HG02798 (cell line): ENCODE measurements around the gene ATXN1.
"Not testable (repeated sequence)": the region's sequence is repeated elsewhere in the genome, so short reads cannot be mapped to it uniquely, and the experiment has no call there.

Source experiments
- ATAC-seq: cut with Tn5 transposase; IDR thresholded peaks from one replicate; pipeline ENCODE4 v1.9.1; 2021; ENCODE audit warnings: mild to moderate bottlenecking; ENCODE audit not compliant: unreplicated experiment, poor library complexity

Gene ATXN1

DNA sequence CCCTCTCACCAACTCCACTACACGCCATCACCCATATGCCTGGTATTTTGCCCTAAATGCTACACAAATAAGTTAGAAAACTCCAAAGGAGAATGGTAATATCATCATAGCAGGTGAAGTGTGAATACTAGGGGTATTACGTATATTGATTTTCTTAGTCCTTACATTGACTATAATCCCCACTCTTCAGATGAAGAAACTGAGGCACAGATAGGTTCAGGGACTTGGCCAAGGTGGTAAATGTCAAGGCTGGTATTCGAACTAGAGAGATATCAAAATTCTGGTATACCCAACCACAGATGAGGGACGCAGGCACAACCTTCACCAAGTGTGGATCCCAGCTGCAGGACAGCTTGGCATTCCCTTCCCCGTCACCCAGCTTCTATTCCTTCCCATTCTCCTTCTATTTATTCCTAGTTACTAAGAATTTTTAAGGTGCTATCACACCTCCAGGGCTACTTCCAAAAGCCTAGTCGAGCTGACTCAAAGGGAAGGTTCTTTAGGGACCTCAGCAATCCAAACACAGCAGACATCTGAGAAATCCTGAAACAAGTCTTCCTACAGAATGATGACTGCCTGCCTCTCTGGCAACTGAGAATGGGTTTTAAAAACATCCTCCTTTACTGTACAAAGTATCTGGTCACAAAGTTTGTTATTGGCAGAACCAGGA, 32.6 kb downstream of the ATXN1 start:
- ATAC-seq: no peak

DNA sequence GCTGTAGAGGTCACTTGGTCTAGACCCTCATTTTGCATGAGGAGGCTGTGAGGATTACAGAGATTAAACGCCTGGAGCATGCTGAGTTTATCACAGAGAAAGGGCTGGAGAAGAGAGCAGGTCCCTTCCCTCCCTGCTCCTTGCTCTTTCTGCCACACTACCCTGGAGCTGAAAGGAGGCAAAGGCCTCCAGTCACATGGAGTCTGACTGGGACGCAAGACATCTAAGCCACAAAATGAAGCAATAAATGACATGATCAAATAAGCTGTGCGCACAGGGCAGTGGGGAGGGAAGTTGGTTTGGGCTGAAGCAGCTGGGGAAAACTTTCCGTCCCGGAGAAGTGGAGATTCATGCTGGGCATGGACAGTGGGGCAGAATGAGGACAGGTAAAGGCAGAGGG, 33.3 kb downstream of the ATXN1 start:
- no peak for ATAC-seq

DNA sequence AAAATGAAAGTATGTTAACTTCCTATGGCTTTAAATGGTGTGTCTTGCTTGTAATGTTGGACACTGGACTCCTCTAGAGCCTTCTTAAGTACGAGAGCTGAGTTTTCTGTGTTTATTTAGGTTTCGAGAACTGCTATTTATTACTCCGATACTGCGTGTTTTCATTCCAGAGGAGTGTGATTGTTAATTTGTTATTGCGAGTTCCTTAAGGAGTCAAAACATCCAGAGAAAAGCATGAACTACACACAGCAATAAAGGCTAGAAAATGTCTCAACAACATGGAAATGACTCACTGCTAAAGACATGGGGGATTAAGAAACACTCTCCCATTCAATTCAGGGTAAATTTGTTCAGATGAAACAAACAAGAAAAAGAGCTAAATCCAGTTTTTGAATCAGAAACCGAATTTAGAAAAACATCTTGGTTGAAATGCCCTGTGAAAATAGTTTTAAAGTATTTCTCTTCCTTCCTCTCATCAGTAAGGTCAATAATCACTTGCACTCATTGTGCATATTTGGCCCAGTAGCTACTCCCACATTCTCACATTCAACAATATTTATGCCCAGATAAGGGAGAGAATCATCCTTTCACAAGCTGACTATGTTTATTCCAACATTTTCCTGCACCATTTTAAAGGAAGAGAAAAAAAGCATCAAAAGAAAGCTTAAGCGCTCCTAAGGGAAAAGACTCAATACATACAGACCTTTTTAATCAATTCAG, 36.0 kb downstream of the ATXN1 start:
- no peak for ATAC-seq

DNA sequence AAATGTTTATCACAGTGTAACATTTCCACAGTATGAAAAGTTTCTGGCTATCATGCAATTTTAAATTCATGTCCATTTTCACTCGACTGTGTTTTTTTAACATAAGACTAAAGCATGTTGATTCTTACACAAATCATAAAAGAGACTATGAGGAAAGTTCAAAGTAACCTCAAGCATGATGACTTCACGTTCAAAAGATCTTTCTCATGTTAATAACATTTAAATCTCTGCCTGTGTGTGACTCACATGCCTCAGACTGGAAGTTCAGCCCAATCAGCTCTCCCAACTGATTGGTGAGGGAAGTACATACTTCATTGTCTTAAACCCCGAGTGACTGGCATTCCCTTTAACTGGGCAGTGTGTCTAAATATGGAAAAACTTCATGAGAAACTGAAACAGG, 37.4 kb downstream of the ATXN1 start:
- ATAC-seq: no peak

DNA sequence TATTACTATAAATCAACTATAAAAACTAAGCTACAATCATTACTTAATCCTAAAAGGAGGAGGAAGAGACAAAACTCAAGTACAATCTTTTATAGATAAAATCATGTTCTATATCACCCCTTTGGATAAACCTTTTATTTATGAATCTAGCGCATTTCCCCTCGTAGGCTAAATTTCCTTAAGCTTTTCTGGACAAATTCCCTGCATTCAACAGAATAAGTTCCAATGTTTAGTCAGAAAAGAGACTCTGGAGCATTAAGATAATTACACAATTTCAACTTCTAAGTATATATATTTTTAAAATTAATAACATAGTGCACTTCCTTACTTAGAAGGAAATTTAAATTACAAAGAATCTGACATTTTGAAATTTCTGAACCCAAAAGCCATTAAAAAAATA, 37.9 kb downstream of the ATXN1 start:
- ATAC-seq: no peak

DNA sequence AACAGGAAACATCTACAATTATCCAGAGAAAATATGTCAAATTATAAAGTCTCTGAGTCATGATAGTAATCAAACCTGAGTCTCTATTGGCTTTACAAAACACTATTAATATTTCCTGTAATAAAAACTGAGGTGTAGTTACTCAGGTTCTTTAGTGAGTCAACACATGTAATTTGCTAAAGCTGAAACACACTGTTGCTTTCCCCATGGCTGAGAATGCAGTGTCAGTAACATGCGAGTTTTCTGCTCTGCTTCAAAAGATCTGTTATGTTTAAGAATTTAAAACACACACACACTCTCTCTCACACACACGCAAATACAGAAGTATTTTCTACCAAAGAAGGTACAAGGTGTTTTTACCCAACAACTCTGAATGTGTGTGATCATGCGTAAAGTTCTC, 38.6 kb downstream of the ATXN1 start:
- no peak for ATAC-seq

DNA sequence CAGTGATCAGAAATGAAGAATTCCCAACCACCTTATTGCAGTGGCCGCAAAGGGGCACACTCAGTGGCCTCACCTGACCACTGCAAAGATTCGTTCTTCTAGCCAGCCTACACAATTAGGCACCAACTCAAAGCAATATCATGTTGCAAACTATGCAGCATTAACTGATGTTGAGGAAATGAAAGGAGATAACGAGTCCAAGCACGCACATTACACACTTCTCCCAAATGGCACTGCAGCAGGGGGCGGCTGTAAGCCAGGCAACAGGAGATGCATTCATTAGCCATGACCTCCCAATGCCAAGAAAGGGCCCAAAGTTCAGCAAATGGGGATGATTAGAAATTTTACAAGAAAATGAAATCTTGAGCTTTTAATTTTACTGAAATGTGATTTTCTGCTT, 39.3 kb downstream of the ATXN1 start:
- ATAC-seq: no peak

DNA sequence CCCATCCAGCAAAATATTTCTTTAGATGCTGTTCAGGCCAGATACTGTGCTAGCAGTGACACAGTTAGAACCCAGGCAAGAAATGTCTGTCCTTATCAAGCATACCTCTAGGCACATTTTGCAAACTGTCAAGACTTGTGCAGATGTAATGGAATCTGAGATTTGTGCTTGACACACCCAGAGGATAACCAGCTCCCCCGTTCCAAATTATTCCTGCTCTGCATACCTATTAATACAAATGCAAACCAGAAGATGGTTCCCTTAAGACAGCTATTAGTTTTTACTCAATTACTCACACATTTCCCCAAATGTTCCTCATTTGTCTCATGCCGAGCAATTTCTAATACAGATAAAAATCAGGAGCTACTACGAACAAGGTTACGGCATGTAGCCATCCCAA, 40.4 kb downstream of the ATXN1 start:
- ATAC-seq: no peak

DNA sequence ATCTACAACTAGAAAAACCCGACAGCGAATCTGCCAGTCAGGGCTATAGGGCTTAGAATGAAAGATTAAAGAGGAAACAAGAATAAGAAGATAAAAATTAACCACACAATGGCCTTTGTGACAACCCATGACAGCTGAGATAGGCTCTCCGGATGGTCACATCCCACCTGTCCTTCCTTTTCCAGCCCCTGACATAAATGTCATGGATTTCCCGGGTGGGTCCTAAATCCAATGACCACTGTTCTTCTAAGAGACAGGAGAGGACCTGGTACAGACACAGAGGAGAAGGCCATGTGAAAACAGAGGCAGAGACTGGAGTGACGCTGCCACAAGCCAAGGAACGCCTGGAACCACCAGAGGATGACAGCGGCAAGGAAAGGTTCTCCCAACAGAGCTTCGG, 41.8 kb downstream of the ATXN1 start:
- ATAC-seq: no peak

DNA sequence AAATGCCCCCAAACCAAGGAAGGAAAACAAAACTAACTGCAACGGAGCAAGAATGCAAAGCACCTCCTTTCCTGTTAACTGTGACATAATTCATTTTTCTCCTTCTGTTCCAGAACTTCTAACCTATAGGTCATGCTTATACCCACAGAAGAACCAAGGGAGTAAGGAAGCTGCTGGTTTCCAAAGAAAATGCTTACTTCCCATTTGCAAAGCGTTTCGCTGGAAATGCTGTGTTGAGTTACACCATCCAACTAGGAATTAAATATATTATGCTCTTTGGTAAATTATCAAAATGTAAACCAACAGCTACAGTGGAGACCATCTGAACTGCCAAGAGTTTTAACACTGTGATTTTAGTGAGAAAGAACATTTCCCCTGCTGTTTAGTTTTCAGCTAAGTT, 42.9 kb downstream of the ATXN1 start:
- ATAC-seq: no peak

DNA sequence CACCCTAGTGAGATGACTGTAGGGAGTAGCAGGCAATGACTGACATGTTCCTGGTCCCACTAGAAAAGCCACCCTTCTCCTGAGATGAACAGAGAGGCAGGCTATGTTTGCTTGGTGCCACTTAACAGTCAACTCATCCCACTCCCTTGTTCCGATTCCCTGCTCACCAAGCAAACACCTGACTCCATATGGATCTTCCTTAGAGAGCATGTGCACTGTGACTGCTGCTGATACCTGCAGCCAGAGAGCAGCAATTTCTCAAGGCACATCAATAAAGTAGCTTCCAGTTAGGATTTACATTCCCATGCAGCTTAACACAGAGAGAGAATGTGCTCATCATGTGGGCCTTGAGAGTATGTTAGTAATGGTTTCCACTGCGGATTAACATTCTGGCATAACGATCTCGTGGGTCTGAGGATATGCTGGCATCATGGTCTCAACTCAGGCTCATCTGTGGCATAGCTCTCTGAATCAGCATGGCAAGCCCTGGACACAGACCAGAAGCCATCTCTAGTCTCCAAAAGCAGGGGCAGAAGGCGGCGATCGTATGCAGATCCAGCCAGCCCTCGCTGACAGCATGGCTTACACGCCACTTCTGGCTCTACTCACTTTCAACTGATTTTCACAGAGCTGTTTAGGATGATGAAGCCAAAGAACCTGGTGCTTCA, 43.9 kb downstream of the ATXN1 start:
- no peak for ATAC-seq

DNA sequence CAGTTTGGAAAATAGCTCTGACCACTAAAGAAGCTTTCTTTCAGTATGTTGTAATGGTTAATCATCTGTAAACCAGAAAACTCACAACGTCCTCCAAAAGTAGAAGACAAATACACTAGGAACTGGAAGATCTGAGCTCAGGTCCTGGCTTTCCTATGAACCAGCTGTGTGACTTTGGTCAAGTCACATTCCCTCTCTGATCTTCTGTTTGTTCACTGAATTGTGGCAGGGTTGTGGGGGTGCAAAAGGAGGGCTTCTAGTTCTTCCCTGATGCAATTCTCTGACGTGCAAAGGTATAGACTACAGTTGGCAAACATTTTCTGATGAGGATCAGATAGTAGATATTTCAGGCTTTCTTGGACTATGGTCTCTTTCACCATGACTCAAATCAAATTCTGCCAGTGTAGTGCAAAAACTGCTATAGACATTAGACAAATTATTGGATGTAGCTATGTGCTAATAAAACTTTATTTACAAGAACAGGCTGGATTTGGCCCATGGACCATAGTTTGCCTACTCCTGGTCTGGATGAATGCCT, 44.9 kb downstream of the ATXN1 start:
- ATAC-seq: no peak

DNA sequence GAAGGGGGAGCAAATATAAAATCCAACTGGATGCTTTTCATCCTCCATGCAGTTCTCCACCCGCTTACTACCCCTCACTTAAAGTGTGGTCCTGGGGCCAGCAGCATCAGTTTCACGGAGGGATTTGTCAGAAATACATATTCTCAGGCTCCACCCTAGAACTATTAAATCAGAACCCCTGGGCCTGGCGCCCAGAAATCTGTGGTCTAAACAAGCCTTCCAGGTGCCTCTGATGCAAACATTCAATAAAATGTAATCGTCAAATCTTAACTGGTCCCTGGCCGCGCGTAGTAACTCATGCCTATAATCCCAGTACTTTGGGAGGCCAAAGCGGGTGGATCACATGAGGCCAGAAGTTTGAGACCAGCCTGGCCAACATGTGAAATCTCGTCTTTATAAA, 47.7 kb downstream of the ATXN1 start:
- ATAC-seq: no peak

DNA sequence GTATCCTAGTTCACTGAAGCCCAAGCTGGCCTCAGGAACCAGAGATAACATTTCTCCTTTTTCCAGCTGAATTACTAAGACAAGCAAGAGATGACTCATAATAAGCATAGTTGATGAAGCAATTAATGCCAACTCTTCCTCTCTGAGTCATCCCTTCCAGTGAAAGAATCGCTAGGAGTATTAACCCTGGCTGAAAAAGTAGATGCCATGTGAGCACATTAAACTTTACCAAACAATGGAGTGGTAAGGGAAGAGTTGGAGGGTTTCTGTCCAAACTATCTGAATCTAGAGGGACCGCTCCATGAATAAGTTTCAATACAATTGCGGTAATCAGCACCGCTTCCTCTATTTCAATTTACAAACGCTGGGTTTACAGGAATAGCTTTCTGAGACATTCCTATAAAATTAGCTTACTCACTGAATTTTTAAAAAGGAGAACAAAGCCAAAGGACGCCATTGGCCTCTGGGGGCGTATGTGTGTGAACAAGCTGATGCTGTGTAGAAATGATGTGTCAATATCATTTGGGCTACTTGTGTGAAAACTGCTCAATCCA, 48.3 kb downstream of the ATXN1 start:
- ATAC-seq: peak; percentile 42

DNA sequence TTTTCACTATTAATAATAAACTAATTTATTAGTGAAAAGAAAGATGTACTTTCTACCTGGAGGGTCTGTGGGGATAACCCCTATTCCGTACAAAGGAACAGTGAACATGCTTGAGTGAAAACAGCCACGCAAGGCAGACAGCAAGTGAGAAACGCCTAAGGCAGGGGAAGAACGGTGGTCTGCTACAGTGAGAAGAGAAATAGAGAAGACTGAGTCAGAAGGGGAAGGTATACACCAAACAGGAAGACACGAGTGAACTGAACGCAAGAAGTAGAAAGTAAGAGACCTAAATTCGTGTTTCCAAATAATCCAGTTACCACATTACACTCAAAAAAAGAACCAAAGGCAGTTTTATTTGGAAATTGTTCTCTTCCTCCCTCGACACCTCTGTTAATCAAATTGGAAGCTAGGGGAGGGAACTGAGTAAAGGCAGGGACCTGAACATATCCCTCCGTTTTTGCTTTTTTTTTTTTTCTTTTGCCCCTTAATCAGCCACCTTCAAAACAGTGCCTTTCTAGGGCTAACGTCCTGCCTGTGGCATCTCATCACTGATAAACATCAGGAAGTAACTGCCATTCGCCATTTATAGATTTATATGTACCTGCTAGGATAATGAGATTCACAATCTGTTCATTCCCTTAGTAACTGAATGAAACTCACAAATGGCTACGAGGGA, 48.9 kb downstream of the ATXN1 start:
- peak; percentile 79 for ATAC-seq

DNA sequence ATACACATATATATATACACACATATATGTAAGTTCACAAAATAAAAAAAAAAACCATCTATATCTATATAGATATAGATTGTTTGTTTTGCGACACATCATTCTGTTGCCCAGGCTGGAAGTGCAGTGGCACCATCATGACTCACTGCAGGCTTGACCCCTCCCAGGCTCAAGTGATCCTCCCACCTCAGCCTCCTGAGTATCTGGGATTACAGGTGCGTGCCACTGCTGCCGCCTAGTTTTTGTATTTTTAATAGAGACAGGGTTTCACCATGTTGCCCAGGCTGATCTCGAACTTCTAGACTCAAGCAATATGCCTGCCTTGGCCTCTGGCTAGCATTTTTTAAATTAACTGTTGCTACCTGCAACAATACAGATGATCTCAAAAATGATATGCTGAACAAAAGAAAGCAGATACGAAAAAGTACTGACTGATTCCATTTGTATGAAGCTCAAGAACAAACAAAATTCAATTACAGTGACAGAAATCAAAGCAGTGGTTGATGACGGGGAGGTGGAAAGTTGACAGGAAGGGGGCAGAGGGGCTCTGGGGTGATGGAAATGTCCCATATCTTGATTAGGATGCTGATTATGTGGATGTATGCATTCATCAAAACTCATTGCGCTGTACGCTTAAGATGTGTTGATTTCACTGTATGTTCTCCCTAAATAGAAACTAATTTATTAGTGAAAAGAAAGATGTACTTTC, 49.6 kb downstream of the ATXN1 start:
- peak; percentile 6 for ATAC-seq

DNA sequence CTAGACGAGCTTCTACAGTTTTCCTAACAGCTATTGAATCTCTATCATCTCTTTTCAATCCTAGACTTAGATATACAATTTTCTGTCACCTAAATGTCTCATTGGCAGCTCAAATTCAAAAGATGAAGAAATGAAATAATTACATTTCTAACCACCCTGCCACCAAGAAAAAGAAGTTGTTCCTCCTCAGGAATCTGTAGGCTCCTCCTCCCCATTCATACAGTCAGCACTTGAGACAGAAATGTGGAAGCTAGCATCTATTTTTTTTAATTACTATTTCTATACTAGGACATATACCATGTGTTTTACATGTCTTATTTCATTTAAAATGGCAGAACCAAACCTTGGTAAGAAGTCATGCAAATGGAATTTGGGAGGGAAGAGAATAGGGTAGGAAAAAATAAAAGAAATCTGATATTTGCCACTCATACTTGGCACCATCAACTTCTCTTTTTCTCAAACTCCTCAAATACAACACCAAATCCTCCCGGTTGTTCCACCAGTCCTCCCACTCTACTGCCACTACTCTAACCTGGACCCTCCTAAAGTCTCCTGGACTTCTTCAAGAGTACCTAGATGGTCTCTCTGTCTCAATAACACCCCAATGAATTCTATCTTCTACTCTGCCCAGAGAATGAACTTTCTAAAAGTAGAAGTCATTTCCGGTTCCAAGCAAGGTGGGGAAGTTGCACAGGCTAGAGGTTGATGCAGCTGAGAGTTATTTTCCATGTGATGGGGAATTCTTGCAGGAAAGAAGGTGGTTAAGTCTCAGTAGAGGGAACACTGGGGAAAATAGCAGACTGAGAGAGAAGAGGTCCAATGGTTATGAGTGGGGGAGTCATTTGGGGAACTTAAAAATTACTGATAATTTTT, 54.1 kb downstream of the ATXN1 start:
- ATAC-seq: no peak

DNA sequence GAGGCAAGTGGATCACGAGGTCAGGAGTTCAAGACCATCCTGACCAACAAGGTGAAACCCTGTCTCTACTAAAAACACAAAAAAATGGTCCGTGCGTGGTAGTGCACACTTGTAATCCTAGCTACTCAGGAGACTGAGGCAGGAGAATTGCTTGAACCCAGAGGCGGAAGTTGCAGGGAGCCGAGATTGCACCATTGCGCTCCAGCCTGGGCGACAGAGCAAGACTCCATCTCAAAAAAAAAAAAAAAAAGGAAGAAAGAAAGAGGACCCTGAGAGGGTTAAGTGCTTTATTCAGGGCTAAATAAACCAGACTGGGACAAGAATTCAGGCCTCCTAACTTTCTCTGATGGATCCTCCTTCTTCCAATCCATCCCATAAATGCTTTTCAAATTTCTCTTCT, 54.8 kb downstream of the ATXN1 start:
- not testable (repeated sequence) for ATAC-seq

DNA sequence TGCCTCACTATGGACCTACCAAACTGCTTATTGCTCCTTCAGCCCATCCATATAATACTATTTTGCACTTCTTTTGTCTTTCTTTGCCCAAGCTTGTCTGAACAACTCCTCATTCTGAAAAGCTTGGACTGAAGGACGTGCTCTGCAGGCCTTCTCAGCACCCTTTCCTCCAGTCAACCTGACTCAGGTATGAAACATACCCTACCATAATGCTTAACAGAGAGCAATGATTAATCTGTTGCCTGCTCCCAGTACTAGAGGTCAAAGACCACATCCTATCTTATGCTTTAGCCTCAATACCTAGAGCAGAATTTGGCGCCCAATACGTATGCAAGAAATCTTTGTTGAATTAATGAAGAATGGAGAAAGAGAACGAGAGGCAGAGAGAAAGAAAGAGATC, 55.2 kb downstream of the ATXN1 start:
- ATAC-seq: no peak
